SK-N-SH treated with all-trans-retinoic acid at 6 μM for 48 hours (cell line): ENCODE data around the gene LAMA2.
"Not testable (repeated sequence)": the region's sequence is repeated elsewhere in the genome, so short reads cannot be mapped to it uniquely, and the experiment has no call there.

Experiments
- ATAC-seq: fragments of 200-7000 bp; cut with Tn5 transposase; 3 replicates; pipeline ENCODE4 v1.9.1; 2020; ENCODE audit warnings: mild to moderate bottlenecking, moderate library complexity
- ARNTL ChIP-seq: fragments of 450-650 bp; formaldehyde crosslinking; IDR thresholded peaks from 2 replicates; pipeline ENCODE4 v1.5.0; 2020; ENCODE audit warnings: low read depth, mild to moderate bottlenecking, moderate library complexity, borderline replicate concordance
- BACH2 ChIP-seq: fragments of 250-450 bp; sonication (Bioruptor Pico); IDR thresholded peaks from 2 replicates; pipeline ENCODE4 v1.9.0; 2021; ENCODE audit warnings: mild to moderate bottlenecking, borderline replicate concordance
- CREB5 ChIP-seq: fragments of 250-450 bp; sonication (Bioruptor Pico); IDR thresholded peaks from 2 replicates; pipeline ENCODE4 v1.5.1; 2020; ENCODE audit warnings: low read depth, mild to moderate bottlenecking, moderate library complexity
- CSDC2 ChIP-seq: fragments of 250-450 bp; sonication (Bioruptor Pico); IDR thresholded peaks from 2 replicates; pipeline ENCODE4 v1.5.0; 2020; ENCODE audit warnings: mild to moderate bottlenecking, moderate library complexity
- GLIS3 ChIP-seq: fragments of 250-450 bp; sonication (Bioruptor Pico); IDR thresholded peaks from 2 replicates; pipeline ENCODE4 v1.5.0; 2020; ENCODE audit warnings: mild to moderate bottlenecking, moderate library complexity
- ISL1 ChIP-seq: fragments of 250-450 bp; sonication (Bioruptor Pico); IDR thresholded peaks from 2 replicates; pipeline ENCODE4 v2.1.2; 2022; ENCODE audit warnings: mild to moderate bottlenecking, moderate library complexity
- OSR1 ChIP-seq: fragments of 250-450 bp; sonication (Bioruptor Pico); IDR thresholded peaks from 2 replicates; pipeline ENCODE4 v1.8.0; 2022; ENCODE audit warnings: moderate library complexity, mild to moderate bottlenecking, inconsistent platforms
- PATZ1 ChIP-seq: fragments of 250-450 bp; sonication (Bioruptor Pico); IDR thresholded peaks from 2 replicates; pipeline ENCODE4 v1.8.0; 2020; ENCODE audit warnings: mild to moderate bottlenecking, moderate library complexity, borderline replicate concordance
- POU6F1 ChIP-seq: fragments of 250-450 bp; sonication (Bioruptor Pico); IDR thresholded peaks from 2 replicates; pipeline ENCODE4 v1.8.0; 2021; ENCODE audit warnings: low read depth, mild to moderate bottlenecking, moderate library complexity, borderline replicate concordance
- RARB ChIP-seq: fragments of 250-450 bp; sonication (Bioruptor Pico); IDR thresholded peaks from 2 replicates; pipeline ENCODE4 v1.8.0; 2021; ENCODE audit warnings: mild to moderate bottlenecking, moderate library complexity
- SNAI2 ChIP-seq: fragments of 250-450 bp; sonication (Bioruptor Pico); IDR thresholded peaks from 2 replicates; pipeline ENCODE4 v1.5.0; 2020; ENCODE audit warnings: mild to moderate bottlenecking, moderate library complexity
- TCF4 ChIP-seq: fragments of 250-450 bp; sonication (Bioruptor Pico); IDR thresholded peaks from 2 replicates; pipeline ENCODE4 v1.8.0; 2021; ENCODE audit warnings: mild to moderate bottlenecking, moderate library complexity, borderline replicate concordance
- TOX ChIP-seq: fragments of 250-450 bp; sonication (Bioruptor Pico); IDR thresholded peaks from 2 replicates; pipeline ENCODE4 v1.8.0; 2021; ENCODE audit warnings: mild to moderate bottlenecking, moderate library complexity, borderline replicate concordance
- TSHZ2 ChIP-seq: fragments of 250-450 bp; sonication (Bioruptor Pico); IDR thresholded peaks from 2 replicates; pipeline ENCODE4 v1.5.0; 2020; ENCODE audit warnings: mild to moderate bottlenecking, moderate library complexity
- ZC3H10 ChIP-seq: fragments of 250-450 bp; sonication (Bioruptor Pico); IDR thresholded peaks from 2 replicates; pipeline ENCODE4 v1.5.1; 2021; ENCODE audit warnings: mild to moderate bottlenecking, moderate library complexity
- ZFP3 ChIP-seq: fragments of 250-450 bp; sonication (Bioruptor Pico); IDR thresholded peaks from 2 replicates; pipeline ENCODE4 v1.5.0; 2020; ENCODE audit warnings: mild to moderate bottlenecking, moderate library complexity
- ZFP30 ChIP-seq: fragments of 450-650 bp; formaldehyde crosslinking; IDR thresholded peaks from 2 replicates; pipeline ENCODE4 v1.5.0; 2022; ENCODE audit warnings: mild to moderate bottlenecking, moderate library complexity
- ZNF565 ChIP-seq: fragments of 450-650 bp; formaldehyde crosslinking; conservative IDR thresholded peaks from 2 replicates; pipeline ENCODE4 v1.5.0; 2020; ENCODE audit warnings: low read depth, mild to moderate bottlenecking, moderate library complexity
- ZNF70 ChIP-seq: fragments of 450-650 bp; formaldehyde crosslinking; IDR thresholded peaks from 2 replicates; pipeline ENCODE4 v1.5.0; 2020; ENCODE audit warnings: mild to moderate bottlenecking, moderate library complexity

The LAMA2 gene

GRCh38 chr6:129163551-129163950 is 280.6 kb downstream of the LAMA2 start:
- no peak for TF ChIP-seq BACH2 (CRISPR knock-in tag)
- TF ChIP-seq ZNF565 (CRISPR knock-in tag) = no peak
- no peak for TF ChIP-seq ZC3H10 (CRISPR knock-in tag)
- TF ChIP-seq ZFP30 (CRISPR knock-in tag) = no peak
- TF ChIP-seq PATZ1 (CRISPR knock-in tag) = no peak
- no peak for TF ChIP-seq GLIS3 (CRISPR knock-in tag)
- no peak for TF ChIP-seq ISL1 (CRISPR knock-in tag)
- TF ChIP-seq ZFP3 (CRISPR knock-in tag) = no peak
- no peak for TF ChIP-seq POU6F1 (CRISPR knock-in tag)
- no peak for TF ChIP-seq OSR1 (CRISPR knock-in tag)
- no peak for TF ChIP-seq TSHZ2 (CRISPR knock-in tag)
- TF ChIP-seq RARB (CRISPR knock-in tag) = no peak
- no peak for TF ChIP-seq CSDC2 (CRISPR knock-in tag)
- no peak for TF ChIP-seq TCF4 (CRISPR knock-in tag)
- TF ChIP-seq CREB5 (CRISPR knock-in tag) = no peak
- no peak for ATAC-seq

GRCh38 chr6:129164032-129164431 is 281.1 kb downstream of the LAMA2 start:
- TF ChIP-seq ZNF565 (CRISPR knock-in tag) (no peak), POU6F1 (CRISPR knock-in tag) (no peak), GLIS3 (CRISPR knock-in tag) (no peak), ZNF70 (CRISPR knock-in tag) (no peak), ZFP30 (CRISPR knock-in tag) (no peak), SNAI2 (CRISPR knock-in tag) (no peak), TOX (CRISPR knock-in tag) (no peak), ARNTL (CRISPR knock-in tag) (no peak)
- no peak for ATAC-seq

- not testable (repeated sequence) for ATAC-seq
Measured at GRCh38 chr6:129172279-129172995, 289.5 kb downstream of the LAMA2 start.
